NB4 (cell line): ENCODE measurements around the gene SLCO1B3.

Experiments
- DNase-seq: peaks from one replicate; pipeline ENCODE4 v3.0.0; 2010; ENCODE audit warnings: low read depth
- H3K4me3 ChIP-seq: one replicate; pipeline ENCODE4 v1.5.1; 2011; ENCODE audit warnings: mild to moderate bottlenecking, low read depth, low read length, moderate library complexity
- CTCF ChIP-seq: IDR thresholded peaks from one replicate; pipeline ENCODE4 v1.5.1; 2012; ENCODE audit warnings: low read depth, low read length
- MAX ChIP-seq: IDR thresholded peaks from 2 replicates; pipeline ENCODE4 v1.6.1; 2011; ENCODE audit warnings: low read depth, low read length
- MYC ChIP-seq: IDR thresholded peaks from 2 replicates; pipeline ENCODE4 v1.6.1; 2011; ENCODE audit warnings: low read depth, low read length
- POLR2A ChIP-seq: IDR thresholded peaks from 2 replicates; pipeline ENCODE4 v1.6.1; 2011; ENCODE audit warnings: mild to moderate bottlenecking; ENCODE audit not compliant: insufficient read length; ENCODE audit errors: extremely low read depth

The SLCO1B3 gene

GRCh38 chr12:20852649-20853048 lies 42.1 kb downstream of the SLCO1B3 start:
- TF ChIP-seq CTCF: no peak
- TF ChIP-seq MYC: no peak
- TF ChIP-seq MAX: no peak
- TF ChIP-seq POLR2A: no peak
- no peak for DNase-seq
- H3K4me3 ChIP-seq: no peak overlapping the region

GRCh38 chr12:20863056-20863455 lies 52.6 kb downstream of the SLCO1B3 start:
- no peak for DNase-seq
- no peak overlapping the region for H3K4me3 ChIP-seq
- TF ChIP-seq POLR2A: no peak
- no peak for TF ChIP-seq MYC
- no peak for TF ChIP-seq CTCF
- no peak for TF ChIP-seq MAX

- no peak overlapping the region for H3K4me3 ChIP-seq
- no peak for DNase-seq
- TF ChIP-seq MAX (no peak), MYC (no peak), POLR2A (no peak), CTCF (no peak)
These were observed 55.4 kb downstream of the SLCO1B3 start for GRCh38 chr12:20865873-20866272.

- no peak overlapping the region for H3K4me3 ChIP-seq
- DNase-seq: no peak
- TF ChIP-seq MYC (no peak), POLR2A (no peak), MAX (no peak), CTCF (no peak)
These were observed 57.8 kb downstream of the SLCO1B3 start for GRCh38 chr12:20868277-20868676.

- H3K4me3 ChIP-seq: no peak overlapping the region
- no peak for TF ChIP-seq MYC
- no peak for TF ChIP-seq MAX
- no peak for TF ChIP-seq POLR2A
- no peak for TF ChIP-seq CTCF
- DNase-seq: no peak
These were observed 72.8 kb downstream of the SLCO1B3 start for GRCh38 chr12:20883288-20883687.

DNA sequence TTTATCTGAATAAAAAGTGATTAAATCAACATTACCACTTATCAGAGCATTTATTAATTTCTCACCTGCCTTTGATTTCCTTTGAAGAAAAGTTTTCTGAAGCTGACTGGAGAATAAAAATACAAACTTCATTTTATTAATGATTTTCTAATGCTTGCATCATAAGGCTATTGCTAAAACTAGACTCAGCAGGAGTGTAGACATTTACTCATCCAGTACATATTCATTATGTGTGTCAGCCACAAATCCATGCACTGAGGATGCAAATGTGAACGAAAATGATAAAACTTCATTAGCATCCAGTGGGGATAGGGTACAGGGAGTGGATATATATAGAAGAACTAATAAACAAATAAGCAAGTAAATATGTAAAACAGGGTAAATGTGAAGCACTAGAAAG lies 74.6 kb downstream of the SLCO1B3 start:
- DNase-seq: no peak
- TF ChIP-seq MYC (no peak), POLR2A (no peak), CTCF (no peak), MAX (no peak)

More for the DNA sequence above, 74.6 kb downstream of the SLCO1B3 start:
- no peak overlapping the region for H3K4me3 ChIP-seq
